Motor neuron (in vitro differentiated cells): Measurements from ENCODE around the gene SLC2A9. TPM values are rescaled to one million over a fixed set of nuclear protein-coding genes. Genes with fewer than 3 reads are reported as not detected.

Source experiments
- ATAC-seq, 8 experiments: fragments of 200-7000 bp; cut with Tn5 transposase; replicated peaks in 6 of 8; 2 replicates each; pipeline ENCODE4 v1.8.0; 2021; ENCODE audit warnings: mild to moderate bottlenecking in 8 of 8, moderate library complexity in 8 of 8
- H3K27ac ChIP-seq, 2 donors: fragments of 250-450 bp; sonication (Bioruptor Pico); 2 replicates each; pipeline ENCODE4 v1.9.0; 2021; ENCODE audit warnings: antibody characterized with exemption in 2 of 2, mild to moderate bottlenecking in 2 of 2, moderate library complexity in 1 of 2
- H3K4me1 ChIP-seq, 2 donors: fragments of 250-450 bp; sonication (Bioruptor Pico); replicated peaks in 1 of 2; 2 replicates each; pipeline ENCODE4 v1.6.1; 2021; ENCODE audit warnings: antibody characterized with exemption in 2 of 2, mild to moderate bottlenecking in 2 of 2, moderate library complexity in 1 of 2
- H3K4me3 ChIP-seq, 5 donors: fragments of 250-450 bp; sonication (Bioruptor Pico); 2 replicates each; pipeline ENCODE4 v1.9.0; 2021; ENCODE audit warnings: antibody characterized with exemption in 5 of 5, mild to moderate bottlenecking in 5 of 5, moderate library complexity in 4 of 5
- WGBS, 10 experiments: fragments of 450-650 bp; shearing (Covaris generic); methylation state at CpG; one replicate each; pipeline ENCODE4 v1.0.0; 2022; 5-methylcytosine and 5-hydroxymethylcytosine counted together
- in situ Hi-C, 9 experiments: fragments of 400-800 bp; cut with MboI; loops; one replicate each; pipeline ENCODE4 v1.15.0; 2021; ENCODE audit warnings: low sequenced_read_pairs in 9 of 9, low pct_unique_long_range_greater_than_20kb in 2 of 9; ENCODE audit not compliant: unreplicated experiment in 9 of 9
- total RNA-seq, 8 experiments: library from RNA; unstranded; fragments of 300-600 nt; gene quantifications; 2 replicates each; pipeline versions ENCODE4 v1.2.3 to v1.2.4, GENCODE V29; 2022

SLC2A9 gene
- total RNA-seq, 8 experiments from 2014 or later: 0.21 to 4.4 (median 1.3) TPM

GRCh38 chr4:10024303-10024702 lies 3.0 kb upstream of the SLC2A9 start:
- Histone ChIP-seq H3K4me3 (no peak overlapping the region), H3K4me1 (no peaks in the 10 kb centered on the region), H3K27ac (no peak overlapping the region)
- no peak for ATAC-seq
- 60 to 83% (median 82%) methylated on average over 1 to 2 of the region's 2 CpGs; no CpG with 5 or more reads in 6 of the 10 experiments for WGBS, 10 experiments
- in situ Hi-C loops: loop anchor here in 2 of 9 experiments (25.0 kb wide), 2 partner anchors 112 to 262 kb away; no protein-coding TSS in a partner anchor

DNA sequence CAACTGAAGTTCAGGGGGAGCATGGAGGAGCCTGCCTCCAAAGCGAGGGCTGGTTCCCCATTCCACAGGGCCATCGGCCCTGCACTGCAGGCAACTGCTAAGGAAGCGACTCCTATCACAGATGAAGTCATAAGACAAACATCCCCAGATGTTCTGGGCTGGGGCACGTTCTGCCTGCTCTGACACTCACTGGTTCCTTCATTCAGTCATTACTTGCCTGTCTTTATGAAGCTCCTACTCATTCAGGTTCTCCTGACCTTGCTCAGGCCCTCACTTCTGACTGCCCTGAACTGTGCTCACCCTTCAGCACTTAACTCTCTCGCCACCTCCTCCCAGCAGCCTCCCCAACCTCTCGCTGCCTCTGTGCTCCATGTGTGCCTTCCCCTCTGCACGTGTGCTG lies 2.5 kb upstream of the SLC2A9 start:
- WGBS, 10 experiments: 0 to 90% (median 81%) methylated on average over 1 to 5 of the region's 7 CpGs; no CpG with 5 or more reads in 3 of the 10 experiments
- in situ Hi-C loops: loop anchor here in 2 of 9 experiments (25.0 kb wide), 2 partner anchors 112 to 262 kb away; no protein-coding TSS in a partner anchor
- H3K27ac ChIP-seq: no peak overlapping the region
- H3K4me1 ChIP-seq: no peaks in the 10 kb centered on the region
- peak in 1 of 8 experiments; percentile 13 for ATAC-seq
- H3K4me3 ChIP-seq: no peak overlapping the region

- in situ Hi-C loops: loop anchor here in 2 of 9 experiments (25.0 kb wide), 2 partner anchors 111 to 261 kb away; no protein-coding TSS in a partner anchor
- Histone ChIP-seq H3K27ac (no peak overlapping the region), H3K4me3 (no peak overlapping the region), H3K4me1 (no peaks in the 10 kb centered on the region)
- no peak for ATAC-seq
- 89 to 100% (median 97%) methylated on average over 1 to 5 of the region's 5 CpGs; no CpG with 5 or more reads in 7 of the 10 experiments for WGBS, 10 experiments
These were observed 1.7 kb upstream of the SLC2A9 start for GRCh38 chr4:10023050-10023419.

GRCh38 chr4:10022346-10023049 lies 1.2 kb upstream of the SLC2A9 start:
- in situ Hi-C loops: loop anchor here in 2 of 9 experiments (25.0 kb wide), 2 partner anchors 110 to 260 kb away; no protein-coding TSS in a partner anchor
- 51 to 100% (median 78%) methylated on average over 4 to 13 of the region's 14 CpGs; no CpG with 5 or more reads in 1 of the 10 experiments for WGBS, 10 experiments
- no peaks in the 10 kb centered on the region for H3K4me1 ChIP-seq
- no peak for ATAC-seq
- H3K27ac ChIP-seq: no peak overlapping the region
- no peak overlapping the region for H3K4me3 ChIP-seq

DNA sequence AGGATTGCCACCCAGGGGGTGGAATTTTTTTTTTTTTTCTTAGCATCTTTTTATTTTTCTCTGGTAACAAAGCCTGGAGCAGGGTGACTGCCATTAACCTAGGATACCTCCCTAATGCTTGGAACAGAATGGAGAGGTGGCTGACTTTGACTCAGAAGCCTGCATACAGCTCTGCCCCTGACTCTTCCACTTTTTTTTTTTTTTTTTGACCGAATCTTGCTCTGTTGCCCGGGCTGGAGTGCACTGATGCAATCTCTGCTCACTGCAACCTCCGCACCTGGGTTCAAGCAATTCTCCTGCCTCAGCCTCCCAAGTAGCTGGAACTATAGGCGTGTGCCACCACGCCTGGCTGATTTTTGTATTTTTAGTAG lies 341 bp upstream of the SLC2A9 start:
- 0 to 93% (median 65%) methylated on average over 1 to 4 of the region's 5 CpGs; no CpG with 5 or more reads in 2 of the 10 experiments for WGBS, 10 experiments
- ATAC-seq: no peak
- in situ Hi-C loops: loop anchor here in 2 of 9 experiments (25.0 kb wide), 2 partner anchors 109 to 259 kb away; no protein-coding TSS in a partner anchor
- no peak overlapping the region for H3K27ac ChIP-seq
- H3K4me1 ChIP-seq: no peaks in the 10 kb centered on the region
- H3K4me3 ChIP-seq: no peak overlapping the region

DNA sequence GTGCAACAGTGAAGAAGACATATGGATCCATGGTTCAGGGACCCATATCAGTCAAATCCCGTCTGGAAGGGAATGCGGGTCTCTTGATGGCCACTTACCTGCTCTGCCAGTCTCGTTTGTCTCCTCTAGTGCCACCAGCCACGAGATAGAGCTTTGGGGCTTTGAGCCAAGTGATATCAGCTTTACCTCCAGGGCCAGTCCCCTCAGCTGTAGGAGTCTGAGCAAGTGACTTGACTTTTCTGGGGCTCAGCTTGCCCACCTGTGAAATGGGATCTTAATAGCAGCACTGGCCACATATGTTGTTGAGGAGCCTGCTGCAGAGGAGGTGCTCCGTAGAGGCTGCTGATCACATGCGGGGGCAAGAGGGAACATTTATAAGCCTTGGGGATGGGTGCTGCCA lies 1.2 kb downstream of the SLC2A9 start:
- no peak overlapping the region for H3K4me3 ChIP-seq
- WGBS, 10 experiments: 29 to 100% (median 91%) methylated on average over 1 to 5 of the region's 6 CpGs; no CpG with 5 or more reads in 2 of the 10 experiments
- in situ Hi-C loops: loop anchor here in 2 of 9 experiments (25.0 kb wide), 2 partner anchors 108 to 258 kb away; no protein-coding TSS in a partner anchor
- H3K4me1 ChIP-seq: no peaks in the 10 kb centered on the region
- ATAC-seq: no peak
- H3K27ac ChIP-seq: no peak overlapping the region

- Histone ChIP-seq H3K4me3 (no peak overlapping the region), H3K27ac (no peak overlapping the region), H3K4me1 (peaks cover 4% of the 10 kb centered on the region in 2 donors)
- 96 to 100% (median 100%) methylated on average over 1 to 4 of the region's 9 CpGs; no CpG with 5 or more reads in 4 of the 10 experiments for WGBS, 10 experiments
- ATAC-seq: peak in 1 of 8 experiments; percentile 1
- in situ Hi-C loops: loop anchor here in 4 of 9 experiments (5.0 to 25.0 kb wide), 4 partner anchors 107 to 257 kb away; no protein-coding TSS in a partner anchor
These were observed 1.7 kb downstream of the SLC2A9 start for GRCh38 chr4:10019521-10020051.

- Histone ChIP-seq H3K4me1 (peaks cover 7 to 8% of the 10 kb centered on the region in 2 donors), H3K27ac (no peak overlapping the region), H3K4me3 (no peak overlapping the region)
- in situ Hi-C loops: loop anchor here in 4 of 9 experiments (5.0 to 25.0 kb wide), 4 partner anchors 107 to 257 kb away; no protein-coding TSS in a partner anchor
- ATAC-seq: peak in 7 of 8 experiments; percentile 16 to 99 (median 57)
- WGBS, 10 experiments: 6 to 79% (median 59%) methylated on average over 7 to 43 of the region's 52 CpGs; no CpG with 5 or more reads in 6 of the 10 experiments
These were observed 2.4 kb downstream of the SLC2A9 start for GRCh38 chr4:10018818-10019461.

DNA sequence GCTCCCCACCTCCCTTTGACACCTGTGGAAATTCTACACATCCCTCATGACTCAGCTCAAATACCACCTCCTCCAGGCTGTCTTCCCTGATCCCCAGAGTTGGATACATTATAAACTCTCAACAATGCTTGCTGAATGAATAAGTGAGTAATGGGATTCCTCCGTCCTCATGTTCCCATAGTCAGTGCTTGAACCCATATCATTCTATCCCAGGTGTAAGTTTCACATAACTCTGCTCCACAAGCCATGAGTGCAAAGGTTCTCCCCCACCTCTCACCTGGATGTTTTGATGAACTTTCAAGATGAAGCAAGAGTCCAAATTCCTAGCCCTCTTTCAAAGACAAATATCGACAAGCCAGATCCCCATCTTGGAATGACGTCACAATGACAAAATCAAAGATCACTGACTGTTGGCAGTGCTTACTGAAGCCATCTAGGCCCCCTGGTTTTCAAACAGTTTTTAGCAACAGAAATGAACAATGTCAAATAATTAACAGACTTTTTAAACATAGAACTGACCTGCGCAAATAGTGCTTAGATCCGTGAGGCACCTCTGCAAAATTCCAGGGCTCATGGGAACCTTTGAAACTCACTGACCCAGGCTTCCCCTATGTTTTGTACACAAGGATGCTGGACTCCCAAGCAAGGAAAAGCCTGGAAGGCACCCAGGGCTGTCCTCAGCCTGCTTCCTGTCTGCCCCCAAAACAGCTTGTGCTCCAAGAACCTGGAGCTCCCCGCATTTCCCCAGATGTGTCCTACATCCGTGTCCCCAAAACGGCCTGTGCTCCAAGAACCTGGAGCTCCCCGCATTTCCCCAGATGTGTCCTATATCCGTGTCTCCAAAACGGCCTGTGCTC lies 4.0 kb downstream of the SLC2A9 start:
- Histone ChIP-seq H3K27ac (no peak overlapping the region), H3K4me3 (no peak overlapping the region), H3K4me1 (peaks cover 7 to 8% of the 10 kb centered on the region in 2 donors)
- no peak for ATAC-seq
- WGBS, 10 experiments: 67 to 100% (median 97%) methylated on average over 1 to 6 of the region's 11 CpGs; no CpG with 5 or more reads in 2 of the 10 experiments
- in situ Hi-C loops: loop anchor here in 4 of 9 experiments (5.0 to 25.0 kb wide), 4 partner anchors 105 to 255 kb away; no protein-coding TSS in a partner anchor

- Histone ChIP-seq H3K27ac (no peak overlapping the region), H3K4me1 (peaks cover 11 to 15% of the 10 kb centered on the region in 2 donors), H3K4me3 (no peak overlapping the region)
- in situ Hi-C loops: loop anchor here in 4 of 9 experiments (5.0 to 25.0 kb wide), 4 partner anchors 104 to 254 kb away; no protein-coding TSS in a partner anchor
- ATAC-seq: no peak
- 50 to 100% (median 83%) methylated on average over 1 to 4 of the region's 6 CpGs; no CpG with 5 or more reads in 1 of the 10 experiments for WGBS, 10 experiments
These were observed 5.1 kb downstream of the SLC2A9 start for GRCh38 chr4:10016169-10016568.

GRCh38 chr4:10015140-10015753 lies 6.0 kb downstream of the SLC2A9 start:
- Histone ChIP-seq H3K27ac (no peak overlapping the region), H3K4me1 (peaks cover 11 to 15% of the 10 kb centered on the region in 2 donors), H3K4me3 (no peak overlapping the region)
- ATAC-seq: peak in 2 of 8 experiments; percentile 27 to 52
- in situ Hi-C loops: loop anchor here in 4 of 9 experiments (5.0 to 25.0 kb wide), 4 partner anchors 103 to 253 kb away; no protein-coding TSS in a partner anchor
- WGBS, 10 experiments: 18 to 92% (median 65%) methylated on average over 1 to 6 of the region's 7 CpGs; no CpG with 5 or more reads in 4 of the 10 experiments
